NCI-H146 treated with DMSO at 0.1 percent for 48 hours (cell line): ENCODE data around the gene SNX8.

ENCODE experiments used
- DNase-seq: peaks from one replicate; lab custom pipeline; 2025; ENCODE audit not compliant: unreplicated experiment; lab: John Stamatoyannopoulos, UW

Gene SNX8

GRCh38 chr7:2224934-2225333 lies 89.3 kb downstream of the SNX8 start:
- DNase-seq: no peak

GRCh38 chr7:2224491-2224928 lies 89.7 kb downstream of the SNX8 start:
- DNase-seq: no peak

- no peak for DNase-seq
These were observed 90.9 kb downstream of the SNX8 start for GRCh38 chr7:2223321-2223720.

- DNase-seq: no peak
These were observed 91.7 kb downstream of the SNX8 start for GRCh38 chr7:2222516-2222915.

- DNase-seq: no peak
These were observed 93.3 kb downstream of the SNX8 start for GRCh38 chr7:2220954-2221353.

- DNase-seq: no peak
These were observed 93.7 kb downstream of the SNX8 start for GRCh38 chr7:2220506-2220905.

GRCh38 chr7:2220030-2220429 lies 94.2 kb downstream of the SNX8 start:
- DNase-seq: no peak

GRCh38 chr7:2219606-2220005 lies 94.6 kb downstream of the SNX8 start:
- no peak for DNase-seq

GRCh38 chr7:2219136-2219535 lies 95.1 kb downstream of the SNX8 start:
- DNase-seq: no peak

- no peak for DNase-seq
These were observed 95.8 kb downstream of the SNX8 start for GRCh38 chr7:2218444-2218785.

GRCh38 chr7:2217716-2218443 lies 96.4 kb downstream of the SNX8 start:
- DNase-seq: no peak

- DNase-seq: no peak
These were observed 97.0 kb downstream of the SNX8 start for GRCh38 chr7:2217206-2217605.

GRCh38 chr7:2215851-2216250 lies 98.4 kb downstream of the SNX8 start:
- DNase-seq: no peak

GRCh38 chr7:2214636-2215035 lies 99.6 kb downstream of the SNX8 start:
- no peak for DNase-seq

- no peak for DNase-seq
These were observed 100.6 kb downstream of the SNX8 start for GRCh38 chr7:2213551-2214215.

- DNase-seq: no peak
These were observed 101.3 kb downstream of the SNX8 start for GRCh38 chr7:2212906-2213305.

- DNase-seq: no peak
These were observed 102.3 kb downstream of the SNX8 start for GRCh38 chr7:2211926-2212325.

- no peak for DNase-seq
These were observed 102.9 kb downstream of the SNX8 start for GRCh38 chr7:2211259-2211880.

- no peak for DNase-seq
These were observed 103.5 kb downstream of the SNX8 start for GRCh38 chr7:2210551-2211258.

GRCh38 chr7:2209961-2210323 lies 104.3 kb downstream of the SNX8 start:
- no peak for DNase-seq

GRCh38 chr7:2209146-2209960 lies 104.9 kb downstream of the SNX8 start:
- DNase-seq: no peak
